ENCODE data around the gene DNAH2. TPM values are rescaled to one million over a fixed set of nuclear protein-coding genes. Genes with fewer than 3 reads are reported as not detected.

The DNAH2 gene
- total RNA-seq, 1 donor = under 0.01 TPM

DNA sequence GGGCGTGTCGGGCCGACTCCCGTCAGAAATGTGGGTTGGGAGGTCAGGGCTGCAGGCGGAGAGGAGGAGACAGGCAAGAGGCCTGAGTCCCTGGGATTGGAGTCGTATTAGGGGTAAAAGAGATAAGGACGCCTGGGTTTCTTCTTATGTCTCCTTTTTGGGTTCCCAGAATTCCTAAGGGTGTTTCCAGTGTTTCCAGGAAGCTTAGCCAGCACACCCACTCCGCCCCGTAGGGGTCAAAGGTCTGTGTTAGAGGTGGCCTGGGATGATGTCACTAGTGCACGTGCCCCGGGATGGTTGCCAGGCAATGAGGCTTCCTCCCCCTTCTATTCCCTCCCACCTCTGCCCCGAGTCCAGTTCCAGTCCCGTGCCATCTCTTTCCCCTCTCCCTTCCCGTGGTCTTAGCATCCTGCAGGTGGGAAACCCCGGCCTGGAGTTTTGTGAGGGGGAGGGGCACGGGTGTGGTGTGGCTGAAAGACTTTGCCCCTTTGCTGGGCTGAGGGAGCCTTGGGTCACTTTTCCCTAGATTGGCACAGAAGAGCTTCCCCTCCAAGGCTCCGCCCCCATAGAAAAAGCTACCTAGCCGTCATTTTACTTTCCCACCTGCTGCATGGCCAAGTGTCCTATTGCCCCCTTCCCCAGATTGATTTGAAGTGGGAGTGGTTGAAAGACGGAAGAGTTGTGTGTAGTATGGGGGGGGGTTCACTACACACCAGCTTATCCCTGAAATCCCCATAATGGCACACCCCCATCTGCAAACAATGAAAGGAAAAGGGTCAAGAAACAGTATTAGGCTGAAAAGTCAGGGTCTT is 119.3 kb downstream of the DNAH2 start:
- peak overlapping the region; percentile 87 for H3K4me3 ChIP-seq (ENCODE audit: low read depth, low read length)
- TF ChIP-seq, protein P1, sequence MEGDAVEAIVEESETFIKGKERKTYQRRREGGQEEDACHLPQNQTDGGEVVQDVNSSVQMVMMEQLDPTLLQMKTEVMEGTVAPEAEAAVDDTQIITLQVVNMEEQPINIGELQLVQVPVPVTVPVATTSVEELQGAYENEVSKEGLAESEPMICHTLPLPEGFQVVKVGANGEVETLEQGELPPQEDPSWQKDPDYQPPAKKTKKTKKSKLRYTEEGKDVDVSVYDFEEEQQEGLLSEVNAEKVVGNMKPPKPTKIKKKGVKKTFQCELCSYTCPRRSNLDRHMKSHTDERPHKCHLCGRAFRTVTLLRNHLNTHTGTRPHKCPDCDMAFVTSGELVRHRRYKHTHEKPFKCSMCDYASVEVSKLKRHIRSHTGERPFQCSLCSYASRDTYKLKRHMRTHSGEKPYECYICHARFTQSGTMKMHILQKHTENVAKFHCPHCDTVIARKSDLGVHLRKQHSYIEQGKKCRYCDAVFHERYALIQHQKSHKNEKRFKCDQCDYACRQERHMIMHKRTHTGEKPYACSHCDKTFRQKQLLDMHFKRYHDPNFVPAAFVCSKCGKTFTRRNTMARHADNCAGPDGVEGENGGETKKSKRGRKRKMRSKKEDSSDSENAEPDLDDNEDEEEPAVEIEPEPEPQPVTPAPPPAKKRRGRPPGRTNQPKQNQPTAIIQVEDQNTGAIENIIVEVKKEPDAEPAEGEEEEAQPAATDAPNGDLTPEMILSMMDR (IDR thresholded peaks at IDR 0.05; ENCODE audit: insufficient read depth, low read length) = no peak
- DNase-seq (ENCODE audit: low read depth) = peak; percentile 96

DNA sequence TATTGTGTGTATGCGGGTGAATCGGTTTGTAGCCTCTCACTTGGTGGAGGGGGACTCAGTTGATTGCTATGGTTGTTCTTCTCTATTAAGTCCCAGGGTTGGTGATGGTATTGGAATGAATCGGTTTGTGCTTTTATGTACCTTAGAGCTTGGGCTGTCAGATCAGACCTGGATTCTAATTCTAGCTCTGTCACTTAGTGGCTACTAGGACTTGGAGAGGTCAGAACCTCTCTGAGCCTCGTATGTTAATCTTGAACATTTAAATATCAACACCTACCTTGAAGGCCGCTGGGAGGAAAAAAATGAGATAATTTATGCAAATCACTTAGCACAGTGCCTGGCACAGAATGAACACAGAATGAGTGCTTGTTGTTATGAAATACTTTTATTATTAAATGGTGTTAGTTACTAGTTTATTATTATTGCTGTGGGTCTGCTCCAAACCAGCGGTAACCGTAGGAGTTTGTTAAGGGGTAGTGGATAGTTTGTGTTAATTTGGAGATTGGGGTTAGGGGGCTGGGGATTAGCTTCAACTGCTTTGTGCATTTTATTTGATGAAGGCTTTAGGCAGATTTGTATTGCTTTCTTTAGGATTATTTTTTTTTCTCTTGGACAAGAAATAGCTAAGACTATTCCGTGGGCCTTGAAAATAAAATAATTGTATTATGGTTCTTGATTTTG is 120.0 kb downstream of the DNAH2 start:
- TF ChIP-seq, protein P1 (IDR thresholded peaks at IDR 0.05; ENCODE audit: insufficient read depth, low read length) = no peak
- peak overlapping the region; percentile 87 for H3K4me3 ChIP-seq (ENCODE audit: low read depth, low read length)
- peak; percentile 13 for DNase-seq (ENCODE audit: low read depth)

DNA sequence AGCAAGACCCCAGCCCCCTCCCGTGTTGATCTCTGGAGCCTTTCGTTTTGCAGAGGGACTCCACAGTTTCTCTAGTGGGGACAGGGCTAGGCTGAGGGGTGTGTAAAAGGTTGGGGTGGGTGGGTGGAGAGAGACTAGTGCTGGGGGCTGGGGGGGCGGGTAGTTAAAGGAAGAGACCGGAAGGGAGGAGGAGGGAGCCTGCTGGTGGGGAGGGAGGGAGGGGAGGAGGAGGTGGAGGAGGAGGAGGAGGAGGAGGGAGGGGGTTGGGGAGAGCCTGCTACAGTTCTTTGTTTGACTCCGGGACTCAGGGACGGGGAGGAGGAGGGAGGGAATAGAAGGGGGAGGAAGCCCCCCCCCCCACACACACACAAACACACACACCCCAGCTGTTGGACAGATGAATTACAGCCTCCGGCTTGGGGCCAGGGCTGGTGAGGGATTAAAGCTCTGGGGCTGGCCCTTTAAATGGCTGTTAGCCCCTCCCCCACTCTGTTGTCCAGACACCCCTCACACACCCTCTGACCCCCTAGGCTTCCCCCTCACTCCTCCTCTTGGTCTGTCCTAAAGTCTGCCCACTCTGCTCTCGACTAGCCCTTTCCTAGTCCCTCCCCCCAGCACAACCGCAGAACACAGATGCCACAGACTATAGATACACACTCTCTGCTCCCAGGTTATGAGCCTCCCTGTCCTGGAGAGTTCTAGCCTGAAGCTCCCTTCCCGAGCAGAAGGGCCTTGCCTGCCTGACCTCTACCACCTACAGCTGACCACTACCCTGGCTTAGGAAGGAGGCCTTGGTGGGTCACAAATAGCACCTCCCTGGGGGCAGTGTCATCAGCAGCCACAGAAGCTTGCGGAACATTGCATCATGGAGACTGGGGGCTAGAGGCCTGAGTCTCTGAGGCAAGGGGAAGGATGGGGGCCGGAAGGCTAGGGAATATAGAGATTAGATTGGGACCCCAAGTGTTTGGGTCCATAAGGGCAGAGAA is 120.8 kb downstream of the DNAH2 start:
- peak overlapping the region; percentile 87 for H3K4me3 ChIP-seq (ENCODE audit: low read depth, low read length)
- peak; percentile 77 for DNase-seq (ENCODE audit: low read depth)
- TF ChIP-seq, protein P1 (IDR thresholded peaks at IDR 0.05; ENCODE audit: insufficient read depth, low read length) = no peak

DNA sequence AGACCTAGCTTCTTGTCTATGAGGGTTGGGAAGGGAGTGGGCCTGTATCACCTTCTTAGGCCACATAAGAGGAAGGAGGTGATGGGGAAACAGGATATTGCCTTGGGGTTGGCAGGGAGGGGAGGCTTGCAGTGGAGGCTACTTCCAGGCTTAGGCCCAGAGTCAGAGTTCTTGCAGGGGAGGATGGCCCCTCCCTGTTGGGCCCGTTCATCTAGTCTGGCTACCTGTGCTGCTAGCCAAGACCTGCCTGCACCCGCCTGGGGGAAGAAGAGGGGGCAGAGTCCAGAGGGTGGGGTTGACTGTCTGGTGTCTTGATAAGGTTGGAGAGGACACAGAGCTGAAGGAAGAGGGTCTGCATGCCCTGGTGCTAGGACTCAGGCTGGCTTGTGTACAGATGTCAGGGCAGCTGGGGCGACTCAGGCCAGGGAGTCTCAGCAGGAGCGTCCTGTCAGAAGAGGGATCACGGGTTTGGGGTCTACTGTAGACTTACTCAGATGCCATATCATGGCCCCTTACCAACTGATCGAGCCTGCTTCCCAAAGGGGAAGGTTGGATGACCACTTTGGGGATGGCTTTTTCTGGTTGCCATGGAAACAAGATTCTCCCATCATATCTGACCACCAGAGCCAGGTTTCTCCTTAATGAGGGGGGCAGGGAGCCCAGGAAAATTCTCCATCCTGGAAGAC is 121.8 kb downstream of the DNAH2 start:
- no peak for DNase-seq (ENCODE audit: low read depth)
- TF ChIP-seq, protein P1 (IDR thresholded peaks at IDR 0.05; ENCODE audit: insufficient read depth, low read length) = no peak
- peak overlapping the region; percentile 65 for H3K4me3 ChIP-seq (ENCODE audit: low read depth, low read length)

DNA sequence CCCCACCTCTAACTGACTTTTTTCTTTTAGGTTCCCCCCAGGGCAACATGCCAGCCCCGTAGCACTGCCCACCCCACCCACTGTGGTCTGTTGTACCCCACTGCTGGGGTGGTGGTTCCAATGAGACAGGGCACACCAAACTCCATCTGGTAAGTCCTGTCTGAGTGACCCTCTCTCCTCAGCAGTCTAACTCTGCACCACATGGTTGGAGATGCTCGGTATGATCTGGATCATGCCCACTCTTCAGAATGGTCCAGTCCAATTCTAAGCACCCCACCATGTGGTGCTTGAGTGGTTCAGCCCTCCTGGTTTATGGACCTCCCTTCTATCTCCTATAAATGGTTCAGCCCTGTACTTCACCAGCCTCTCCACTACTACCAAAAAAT is 122.3 kb downstream of the DNAH2 start:
- H3K4me3 ChIP-seq (ENCODE audit: low read depth, low read length) = no peak overlapping the region
- TF ChIP-seq, protein P1 (IDR thresholded peaks at IDR 0.05; ENCODE audit: insufficient read depth, low read length) = no peak
- peak; percentile 60 for DNase-seq (ENCODE audit: low read depth)

DNA sequence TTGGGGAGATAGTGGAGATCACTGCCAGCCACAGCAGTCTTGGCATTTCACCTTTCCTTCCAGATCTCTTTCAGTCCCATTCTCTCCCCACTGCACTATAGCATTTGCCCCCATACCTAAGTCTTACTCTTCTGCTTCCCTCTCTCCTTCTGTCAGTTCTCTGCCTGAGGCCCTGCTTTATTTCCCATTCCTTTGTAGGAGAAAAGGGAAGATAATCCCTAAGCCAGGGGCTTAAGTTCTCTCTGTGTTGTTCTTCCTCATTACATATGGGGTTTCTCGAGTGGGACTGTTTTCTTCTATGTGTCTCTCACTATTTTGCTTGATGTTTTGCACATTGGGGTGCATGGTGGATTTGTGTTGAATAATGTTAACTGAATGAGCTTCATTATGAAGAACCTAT is 122.9 kb downstream of the DNAH2 start:
- TF ChIP-seq, protein P1 (IDR thresholded peaks at IDR 0.05; ENCODE audit: insufficient read depth, low read length) = no peak
- no peak for DNase-seq (ENCODE audit: low read depth)
- no peak overlapping the region for H3K4me3 ChIP-seq (ENCODE audit: low read depth, low read length)

Data from fibroblast of the aortic adventitia (primary cell).